GM19372 (cell line): ENCODE measurements around the gene ZBTB7C.

Experiments
- ATAC-seq: cut with Tn5 transposase; IDR thresholded peaks from one replicate; pipeline ENCODE4 v1.9.1; 2021; ENCODE audit warnings: mild to moderate bottlenecking, low read depth, moderate library complexity; ENCODE audit not compliant: unreplicated experiment

The ZBTB7C gene

DNA sequence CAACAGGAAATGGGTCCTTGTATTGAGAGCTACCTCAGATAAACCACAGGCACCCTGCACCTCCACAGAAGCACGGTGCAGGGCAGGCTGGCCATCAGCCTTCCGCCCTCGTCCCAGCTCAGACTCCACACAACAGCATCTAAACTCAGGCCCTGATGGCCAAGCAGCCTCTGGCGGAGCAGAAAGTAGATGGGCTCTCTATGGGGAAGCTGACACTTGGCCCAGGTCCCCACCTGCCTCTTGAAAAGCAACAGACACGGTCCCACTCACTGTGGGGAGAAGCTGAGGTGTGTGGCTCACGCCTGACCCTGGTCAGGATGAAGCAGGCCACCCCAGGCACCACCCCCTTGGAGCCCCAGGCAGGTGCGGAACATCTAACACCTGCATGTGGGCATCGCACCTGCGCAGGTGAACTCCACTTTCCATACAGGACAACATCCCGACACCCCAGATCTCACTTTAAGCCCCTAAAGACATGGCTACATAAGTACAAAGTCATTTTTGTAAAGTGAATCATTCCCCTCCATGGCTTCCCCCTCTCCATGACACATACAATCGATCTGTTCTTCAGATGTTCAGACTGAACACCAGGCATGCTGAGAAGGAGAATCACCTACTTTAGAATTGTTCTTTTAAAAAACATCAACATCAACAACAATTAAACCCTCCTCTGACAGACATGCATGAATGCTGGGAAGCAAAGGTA is 208.4 kb downstream of the ZBTB7C start:
- no peak for ATAC-seq

DNA sequence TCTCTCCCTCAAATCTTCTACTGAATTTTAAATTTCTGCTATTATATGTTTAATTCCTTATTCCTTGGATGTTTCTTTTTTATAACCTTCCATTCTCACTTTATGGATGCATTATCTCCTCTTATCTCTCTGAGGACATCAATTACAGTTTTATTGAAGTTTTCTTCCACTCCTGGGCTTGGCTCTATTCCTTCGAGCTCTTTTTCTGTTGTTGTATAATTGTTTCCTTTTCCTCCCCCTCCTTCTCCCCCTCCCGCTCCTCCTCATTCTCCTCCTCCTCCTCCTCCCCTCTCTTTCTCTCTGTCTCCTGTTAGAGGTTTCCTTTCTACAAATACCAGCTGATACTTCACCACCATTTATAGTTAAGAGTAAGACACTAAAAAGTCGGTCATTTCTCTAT is 209.8 kb downstream of the ZBTB7C start:
- ATAC-seq = no peak

DNA sequence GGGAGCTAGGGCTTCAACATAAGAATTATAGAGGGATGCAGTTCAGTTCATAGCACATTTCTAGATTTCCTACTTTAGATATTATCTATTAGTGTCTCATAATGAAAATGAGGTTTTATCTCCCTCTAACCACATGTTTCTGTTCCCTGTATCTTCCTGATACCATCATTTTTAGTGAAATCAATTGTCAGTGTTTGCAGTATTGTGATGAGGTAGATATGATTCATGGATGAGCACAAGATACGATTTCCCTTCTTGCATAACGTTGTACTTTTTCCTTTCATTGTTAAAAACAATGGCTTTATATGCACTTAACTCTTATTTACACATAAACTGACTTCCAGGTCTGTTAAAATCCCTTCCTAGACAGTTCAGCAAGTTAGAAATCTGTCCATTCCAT is 211.4 kb downstream of the ZBTB7C start:
- no peak for ATAC-seq

DNA sequence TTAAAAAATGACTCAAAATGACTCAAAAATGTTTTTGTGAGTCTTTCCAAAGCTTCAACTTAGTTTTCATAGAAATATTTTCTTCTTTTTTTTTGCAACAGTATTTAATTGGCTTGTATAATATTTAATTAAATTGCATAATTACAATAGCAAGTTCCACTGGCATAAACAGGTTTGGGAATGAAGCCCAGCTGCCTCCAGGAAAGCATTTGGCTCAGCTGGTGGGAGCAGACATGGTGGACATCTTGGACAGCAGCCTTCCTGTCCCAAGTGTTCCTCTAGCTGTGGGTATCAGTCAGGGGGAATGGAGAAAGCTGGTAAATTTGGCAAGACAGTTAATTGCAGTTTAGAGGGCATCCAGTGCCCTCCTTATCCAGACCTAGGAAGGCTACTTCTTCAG is 213.4 kb downstream of the ZBTB7C start:
- no peak for ATAC-seq

DNA sequence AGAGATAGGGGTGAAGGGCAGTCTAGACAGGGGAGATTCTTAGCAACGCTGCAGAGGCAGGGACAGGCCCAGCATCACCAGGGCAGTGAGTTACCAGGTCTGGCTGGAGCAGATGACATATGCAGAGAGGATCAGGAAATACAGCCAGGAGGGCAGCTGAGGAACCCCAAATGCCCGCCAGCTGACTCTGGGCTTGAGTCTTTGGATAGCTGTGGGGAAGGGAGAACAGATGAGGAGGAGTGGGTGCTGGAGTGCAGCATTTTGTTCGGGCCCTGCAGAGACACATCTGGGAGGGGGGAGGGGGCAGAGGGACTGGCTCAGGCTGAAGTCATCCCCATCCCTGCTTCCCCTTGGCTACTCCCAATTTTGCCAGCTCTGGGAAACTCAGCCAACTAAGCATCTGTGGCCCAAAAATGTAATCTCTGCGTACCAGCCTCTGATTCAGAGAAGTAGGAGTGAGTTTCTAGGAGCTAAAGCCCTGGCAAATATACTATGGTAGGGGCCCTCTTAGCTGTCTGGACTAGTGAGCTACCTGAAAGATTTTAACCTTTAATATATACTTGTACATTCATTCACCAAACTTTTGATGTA is 214.5 kb downstream of the ZBTB7C start:
- ATAC-seq = no peak

DNA sequence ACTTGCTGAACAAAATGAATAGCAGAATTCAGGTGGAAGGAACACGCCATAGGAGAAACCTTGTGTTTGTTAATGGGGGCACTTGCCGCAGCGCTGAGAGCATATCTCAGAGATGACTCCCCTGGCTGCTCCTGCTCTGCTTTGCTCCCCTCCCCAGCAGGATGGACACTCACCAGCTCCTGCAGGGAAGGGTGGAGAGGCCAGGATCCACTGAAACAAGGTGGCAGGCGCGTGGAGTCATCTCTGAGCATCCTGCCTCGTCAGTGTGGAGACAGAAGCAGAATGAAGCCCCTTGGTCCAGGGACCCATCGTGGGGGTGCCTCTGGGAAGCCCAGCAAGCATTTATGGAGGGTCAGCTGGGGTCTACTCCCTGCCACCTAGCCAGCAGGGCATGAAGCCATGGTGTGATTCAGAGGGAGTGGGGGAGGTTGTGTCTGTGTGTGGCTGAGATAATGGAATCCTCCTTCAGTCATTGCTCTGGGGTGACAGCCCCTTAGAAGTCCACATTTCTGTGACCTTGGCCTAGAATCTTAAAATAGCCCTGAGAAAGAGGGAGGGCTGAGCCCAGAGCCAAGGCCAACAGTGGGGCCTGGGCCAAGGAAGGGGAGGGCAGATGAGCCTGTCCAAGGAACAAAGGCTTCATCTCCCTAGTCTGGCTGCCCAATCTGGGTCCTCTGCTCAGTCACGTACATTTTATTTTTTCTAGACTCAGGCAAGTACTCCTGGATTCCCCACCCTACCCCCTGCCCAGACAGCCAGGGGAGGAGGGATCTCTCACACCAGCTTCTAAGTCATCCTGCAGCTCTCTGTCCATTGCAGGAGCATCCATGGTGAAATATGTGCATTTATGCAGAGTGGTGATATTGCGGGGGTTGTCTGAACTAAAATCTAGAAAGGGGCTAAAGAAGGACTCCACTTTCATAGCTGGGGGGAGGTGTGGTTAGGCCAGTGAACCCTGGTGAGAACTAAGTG is 215.4 kb downstream of the ZBTB7C start:
- ATAC-seq = no peak

DNA sequence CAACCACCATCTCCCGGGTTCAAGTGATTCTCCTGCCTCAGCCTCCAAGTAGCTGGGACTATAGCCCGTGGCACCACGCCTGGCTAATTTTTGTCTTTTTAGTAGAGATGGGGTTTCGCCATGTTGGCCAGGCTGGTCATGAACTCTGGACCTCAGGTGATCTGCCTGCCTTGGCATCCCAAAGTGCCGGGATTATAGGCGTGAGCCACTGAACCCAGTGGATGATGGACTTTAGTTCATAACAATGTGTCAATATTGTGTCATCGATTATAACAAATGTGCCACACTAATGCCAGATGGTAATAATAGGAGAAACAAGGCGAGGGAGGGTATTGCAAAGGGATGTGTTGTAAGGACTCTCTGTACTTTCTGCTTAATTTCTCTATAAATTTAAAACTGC is 216.6 kb downstream of the ZBTB7C start:
- ATAC-seq = no peak

DNA sequence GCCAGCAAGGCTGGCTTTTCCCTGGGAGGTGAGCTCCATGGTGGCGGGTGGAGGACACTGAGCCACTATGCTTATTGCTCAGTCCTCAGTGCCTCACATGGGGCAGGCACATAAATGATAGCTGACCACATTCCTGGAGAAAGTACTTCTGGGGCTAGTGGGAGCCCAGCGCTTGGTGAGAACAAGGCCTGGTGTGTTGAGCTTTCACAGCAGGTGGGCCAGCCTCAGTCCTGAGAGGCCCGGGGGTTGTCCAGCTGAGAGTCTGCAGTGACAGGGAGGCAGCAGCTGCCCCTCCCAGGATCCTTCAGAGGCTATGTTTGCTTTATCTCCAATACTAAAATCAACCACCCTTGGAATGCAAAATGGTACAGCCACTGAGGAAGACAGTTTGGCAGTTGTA is 217.7 kb downstream of the ZBTB7C start:
- ATAC-seq = no peak

DNA sequence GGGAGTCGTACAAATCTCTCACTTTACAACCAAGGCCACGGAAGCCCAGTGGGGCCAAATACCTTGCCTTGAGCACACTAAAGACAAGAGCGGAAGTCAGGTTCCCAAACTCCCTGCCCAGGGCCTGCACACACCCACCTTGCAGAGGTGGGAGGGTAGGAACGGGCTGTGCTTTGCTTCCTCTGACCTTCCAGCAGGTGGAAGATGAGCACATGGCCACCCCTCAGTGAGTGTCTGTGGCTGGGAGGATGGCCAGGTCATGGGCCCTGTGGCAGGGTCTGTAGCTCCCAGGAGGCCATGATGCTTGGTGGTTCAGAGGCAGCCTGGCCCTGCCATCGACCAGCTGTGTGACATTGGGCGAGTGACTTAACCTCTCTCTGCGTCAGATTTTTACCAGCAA is 218.2 kb downstream of the ZBTB7C start:
- ATAC-seq = no peak

DNA sequence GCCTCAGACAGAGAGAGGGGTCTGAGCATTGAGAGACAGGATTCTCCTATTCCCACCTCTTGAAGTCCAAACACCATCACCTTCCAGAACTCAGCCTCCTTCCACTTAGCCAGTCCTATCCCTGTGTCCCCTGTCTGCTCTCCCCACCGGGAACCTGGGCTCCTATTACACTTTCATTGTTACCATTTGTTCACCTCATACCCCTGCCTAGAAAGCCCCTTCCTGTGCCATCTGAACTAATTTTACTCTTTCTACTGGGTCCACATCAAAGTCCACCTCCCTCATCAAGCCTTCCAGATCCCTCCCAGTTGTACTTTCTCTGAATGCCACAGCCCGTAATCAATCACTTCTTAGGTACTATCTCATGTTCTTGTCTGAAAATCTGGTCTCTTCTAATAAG is 220.6 kb downstream of the ZBTB7C start:
- ATAC-seq = no peak

DNA sequence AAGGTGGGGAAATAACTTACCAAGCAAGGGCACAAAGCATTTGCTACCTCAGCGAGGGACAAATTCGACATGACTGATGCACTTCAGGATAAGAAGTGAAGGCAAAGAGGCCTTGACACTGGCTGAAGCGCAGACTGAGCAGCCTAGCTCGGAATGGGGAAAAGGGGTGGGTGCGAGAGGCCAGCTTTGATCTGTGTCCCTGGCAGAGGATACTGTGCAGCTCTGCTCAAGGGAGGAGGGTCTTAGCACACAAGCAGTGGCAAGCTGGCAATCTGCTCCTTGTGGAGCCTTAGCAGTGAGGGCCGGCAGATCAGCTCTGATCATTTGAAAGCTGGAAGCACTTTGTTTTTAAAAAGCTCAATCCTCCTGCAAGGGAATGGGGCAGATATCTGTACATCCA is 222.3 kb downstream of the ZBTB7C start:
- no peak for ATAC-seq

DNA sequence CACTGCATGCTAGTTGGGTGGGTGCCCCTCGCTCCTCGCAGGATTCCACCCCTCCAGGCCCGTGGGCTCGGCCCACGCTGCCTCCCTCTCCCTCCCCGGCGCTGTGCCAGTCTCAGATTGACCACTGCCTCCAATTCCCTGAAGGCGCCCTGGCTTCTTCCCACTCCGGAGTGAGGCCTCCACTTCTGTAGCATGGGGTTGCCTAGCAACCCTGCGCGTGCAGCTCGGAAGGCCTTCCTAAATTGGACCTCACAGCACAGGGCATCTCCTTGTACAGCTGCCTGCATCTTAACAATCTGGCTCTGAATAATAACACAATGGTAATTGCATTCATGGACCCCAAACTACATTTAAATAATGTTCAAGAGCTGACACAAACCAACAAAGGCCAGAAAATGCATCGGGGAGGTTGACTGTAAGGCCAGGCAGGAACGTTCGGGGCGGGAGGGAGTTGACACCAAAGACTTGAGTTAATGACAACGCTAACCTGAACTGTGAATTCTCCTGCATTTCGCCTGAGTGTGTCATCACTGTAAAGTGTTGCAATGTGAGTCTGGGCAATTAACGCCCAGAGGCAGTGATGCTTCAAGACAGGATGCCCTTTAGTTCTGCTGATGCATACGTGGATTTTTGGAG is 222.9 kb downstream of the ZBTB7C start:
- ATAC-seq = no peak

DNA sequence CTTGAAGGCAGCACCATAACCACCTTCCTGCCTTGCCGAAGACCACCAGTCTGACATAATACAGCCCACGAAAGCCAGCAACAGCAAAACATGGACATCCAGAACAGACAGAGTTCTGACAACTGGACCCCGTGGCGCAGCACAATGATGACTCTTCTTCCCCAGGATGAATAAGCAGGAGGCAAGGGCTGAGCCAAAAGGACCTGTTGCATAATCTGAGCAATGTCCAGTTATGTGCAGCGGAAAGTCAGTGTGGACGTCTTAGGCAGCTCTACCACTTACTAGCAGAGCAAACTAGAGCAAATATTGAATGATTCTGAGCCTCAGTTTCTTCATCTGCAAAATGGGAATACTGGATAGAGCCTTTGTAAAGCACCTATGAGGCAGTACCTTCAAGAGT is 225.1 kb downstream of the ZBTB7C start:
- no peak for ATAC-seq

DNA sequence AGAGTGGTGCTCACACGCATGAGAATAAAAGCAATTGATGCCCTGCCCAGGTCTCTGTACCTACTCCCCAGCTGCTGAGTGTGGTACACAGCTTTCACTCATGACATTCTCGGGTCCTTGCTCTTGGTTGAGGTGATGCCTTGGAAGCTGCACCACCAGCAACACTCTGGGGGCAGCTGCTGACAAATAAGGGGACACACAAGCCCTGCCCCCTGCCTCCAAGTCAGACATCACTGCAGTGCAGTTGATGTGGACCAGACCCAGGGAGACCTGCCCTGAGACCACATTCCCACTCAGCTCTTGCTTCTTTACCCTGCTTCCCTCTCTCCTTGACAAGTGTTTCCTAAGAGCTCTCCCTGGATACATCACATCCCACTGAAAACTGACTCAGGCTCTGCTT is 225.6 kb downstream of the ZBTB7C start:
- no peak for ATAC-seq

DNA sequence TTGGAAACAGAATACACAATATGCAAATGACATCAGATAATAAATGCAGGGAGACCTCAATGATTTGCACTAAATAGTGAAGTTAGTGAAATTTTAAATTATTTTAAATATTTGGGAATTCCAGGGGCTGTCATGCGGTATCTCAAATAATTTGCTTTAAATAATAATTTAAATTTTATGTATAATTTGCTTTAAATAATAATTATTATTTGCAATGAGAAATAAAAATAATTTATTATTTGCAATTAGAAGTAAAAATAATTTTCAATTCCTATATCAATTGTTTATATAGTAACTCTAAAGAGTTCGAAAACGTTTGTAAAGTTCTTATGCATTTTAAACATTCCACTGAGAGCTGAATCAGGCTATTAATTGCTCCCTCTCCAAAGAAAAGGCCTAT is 226.4 kb downstream of the ZBTB7C start:
- ATAC-seq = no peak

DNA sequence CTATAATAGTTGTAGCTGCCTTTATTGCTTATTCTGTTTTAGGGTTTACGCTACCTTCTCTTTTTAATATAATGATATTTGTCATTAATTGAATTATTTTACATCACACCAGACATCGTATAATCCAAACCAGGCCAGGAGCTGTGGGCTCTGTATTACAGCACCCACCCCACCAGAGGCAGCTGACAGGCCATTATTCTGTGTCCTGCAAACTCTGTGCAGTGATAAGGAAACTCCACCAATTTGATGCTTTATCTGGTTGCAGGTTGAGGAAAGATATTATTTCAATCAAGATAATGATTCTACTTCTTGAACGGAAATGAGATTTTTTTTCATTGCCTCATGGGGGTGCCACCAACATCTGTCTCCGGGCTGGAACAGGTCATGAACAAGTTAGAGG is 227.3 kb downstream of the ZBTB7C start:
- ATAC-seq = no peak

DNA sequence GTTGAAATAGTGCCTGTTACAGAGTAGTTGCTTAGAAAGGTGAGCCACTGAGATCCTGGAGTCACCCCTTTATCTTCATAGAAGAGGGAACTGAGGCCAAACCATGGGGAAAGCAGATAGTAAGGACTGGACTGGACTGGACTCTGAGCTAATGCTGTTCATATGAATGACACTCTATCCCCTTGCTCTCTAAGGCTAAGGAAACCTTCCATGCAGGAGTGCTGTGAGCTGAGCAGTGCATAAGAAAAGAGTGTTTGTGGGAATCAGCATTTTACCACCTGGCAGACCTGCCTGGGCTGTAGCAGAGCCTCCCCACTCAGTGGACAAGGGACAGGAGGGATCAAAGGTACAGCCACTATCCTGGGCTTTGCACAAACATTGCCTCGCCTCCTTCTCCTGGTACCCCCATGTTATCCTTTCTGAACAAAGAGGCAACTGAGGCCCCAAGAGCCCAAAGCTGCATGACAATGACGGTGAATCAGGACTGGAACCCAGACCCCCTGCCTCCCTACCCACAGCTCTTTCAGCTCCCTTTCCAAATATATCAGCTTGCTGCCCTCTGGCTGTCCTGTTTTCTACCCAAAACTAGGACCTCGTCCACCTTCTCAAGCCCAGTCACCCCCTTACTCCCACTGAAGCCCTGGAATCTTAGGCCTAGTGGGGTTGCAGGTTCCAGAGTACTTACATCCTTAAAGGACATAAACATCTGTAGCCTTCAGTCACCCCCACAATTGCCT is 227.9 kb downstream of the ZBTB7C start:
- no peak for ATAC-seq

DNA sequence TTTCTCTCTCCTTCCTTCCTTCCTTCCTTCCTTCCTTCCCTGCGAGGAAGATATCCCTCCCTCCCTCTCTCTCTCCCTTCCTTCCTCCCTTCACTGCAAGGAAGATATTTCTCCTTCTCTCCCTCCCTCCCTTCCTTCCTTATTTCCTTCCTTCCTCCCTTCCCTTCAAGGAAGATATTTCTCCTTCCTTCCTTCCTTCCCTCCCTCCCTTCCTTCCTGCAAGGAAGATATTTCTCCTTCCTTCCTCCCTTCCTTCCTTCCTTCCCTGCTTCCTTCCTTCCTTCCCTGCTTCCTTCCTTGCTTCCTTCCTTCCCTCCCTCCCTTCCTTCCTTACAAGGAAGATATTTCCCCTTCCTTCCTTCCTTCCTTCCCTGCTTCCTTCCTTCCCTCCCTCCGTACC is 229.5 kb downstream of the ZBTB7C start:
- no peak for ATAC-seq

DNA sequence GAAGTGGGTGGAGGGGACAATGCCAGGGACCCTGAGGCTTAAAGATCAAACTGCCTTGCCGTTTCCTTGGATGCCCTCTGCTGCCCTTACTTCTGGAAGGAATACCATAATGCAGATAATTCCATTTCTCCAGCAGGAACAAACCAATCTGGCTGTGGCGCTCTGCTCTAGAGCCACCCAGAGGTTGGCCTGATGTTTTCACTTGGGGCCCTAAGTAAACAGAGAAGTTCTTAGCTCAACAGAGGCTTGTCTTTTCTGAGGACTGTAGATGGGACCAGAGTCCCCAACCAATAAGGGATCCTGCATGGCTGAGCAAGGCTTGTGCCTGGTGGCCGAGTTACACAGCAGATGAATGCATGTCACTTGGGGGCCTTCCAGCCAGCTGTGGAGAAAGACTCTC is 230.2 kb downstream of the ZBTB7C start:
- no peak for ATAC-seq

DNA sequence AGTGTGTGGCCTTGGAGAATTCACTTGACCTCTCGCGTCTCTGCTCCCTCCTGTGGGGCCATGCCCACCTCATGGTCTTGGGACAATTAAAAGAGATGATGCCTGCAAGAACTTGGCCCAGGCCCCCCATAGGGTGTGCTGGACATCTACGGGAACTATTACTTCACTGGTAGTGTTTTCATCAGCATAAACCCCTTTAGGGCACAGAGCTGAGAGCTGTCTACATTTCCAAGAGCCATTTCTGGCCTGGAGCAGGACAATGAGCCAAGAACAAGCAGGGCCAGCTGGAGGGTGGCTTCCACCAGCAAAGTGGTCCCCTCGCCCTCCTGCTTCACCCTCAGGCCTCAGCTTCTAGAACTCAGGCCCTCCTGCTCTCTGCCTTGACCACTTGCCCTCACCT is 232.3 kb downstream of the ZBTB7C start:
- no peak for ATAC-seq
